Mesendoderm (in vitro differentiated cells): Measurements from ENCODE around the gene AFF1.

ENCODE experiments used
- DNase-seq: peaks from one replicate; pipeline ENCODE4 v3.0.0; 2013
- H2AK5ac ChIP-seq: 2 replicates; pipeline ENCODE4 v1.6.1; 2013; ENCODE audit warnings: low read length, inconsistent platforms
- H2BK120ac ChIP-seq: 2 replicates; pipeline ENCODE4 v1.6.1; 2013; ENCODE audit warnings: low read depth, mild to moderate bottlenecking, low read length, moderate library complexity, mixed read lengths
- H2BK15ac ChIP-seq: replicated peaks from 2 replicates; pipeline ENCODE4 v1.6.1; 2013; ENCODE audit warnings: low read depth, mild to moderate bottlenecking, moderate library complexity
- H2BK5ac ChIP-seq: 2 replicates; pipeline ENCODE4 v1.6.1; 2013; ENCODE audit warnings: low read length, inconsistent platforms
- H3K18ac ChIP-seq: 2 replicates; pipeline ENCODE4 v1.6.1; 2013; ENCODE audit warnings: mild to moderate bottlenecking, low read length, mixed read lengths
- H3K23ac ChIP-seq: one replicate; pipeline ENCODE4 v1.6.1; 2013; ENCODE audit warnings: low read length
- H3K27ac ChIP-seq: 2 replicates; pipeline ENCODE4 v1.5.1; 2013; ENCODE audit warnings: low read depth, mild to moderate bottlenecking, inconsistent platforms, low read length, moderate library complexity
- H3K27me3 ChIP-seq: 2 replicates; pipeline ENCODE4 v1.6.1; 2013; ENCODE audit warnings: low read length, control low read depth, mild to moderate bottlenecking, inconsistent platforms; ENCODE audit not compliant: insufficient read depth, poor library complexity
- H3K36me3 ChIP-seq: 2 replicates; pipeline ENCODE4 v1.6.1; 2013; ENCODE audit warnings: low read length, inconsistent platforms; ENCODE audit not compliant: control insufficient read depth, insufficient read depth
- H3K4ac ChIP-seq: one replicate; pipeline ENCODE4 v1.6.1; 2013; ENCODE audit warnings: low read depth, mild to moderate bottlenecking, low read length, moderate library complexity
- H3K4me1 ChIP-seq: 2 replicates; pipeline ENCODE4 v1.6.1; 2013; ENCODE audit warnings: low read depth, low read length, inconsistent platforms; ENCODE audit not compliant: control insufficient read depth
- H3K4me2 ChIP-seq: 2 replicates; pipeline ENCODE4 v1.6.1; 2013; ENCODE audit warnings: low read length
- H3K4me3 ChIP-seq: 2 replicates; pipeline ENCODE4 v1.5.1; 2013; ENCODE audit warnings: mild to moderate bottlenecking, low read length
- H3K56ac ChIP-seq: one replicate; pipeline ENCODE4 v1.6.1; 2013; ENCODE audit warnings: low read length
- H3K79me1 ChIP-seq: 2 replicates; pipeline ENCODE4 v1.6.1; 2013; ENCODE audit warnings: low read length, inconsistent platforms
- H3K79me2 ChIP-seq: 2 replicates; pipeline ENCODE4 v1.6.1; 2013; ENCODE audit warnings: mild to moderate bottlenecking, low read length; ENCODE audit not compliant: control insufficient read depth, insufficient read depth
- H3K9ac ChIP-seq: 2 replicates; pipeline ENCODE4 v1.6.1; 2013; ENCODE audit warnings: low read length, inconsistent platforms
- H4K5ac ChIP-seq: one replicate; pipeline ENCODE4 v1.6.1; 2013; ENCODE audit warnings: low read length
- H4K8ac ChIP-seq: one replicate; pipeline ENCODE4 v1.6.1; 2013; ENCODE audit warnings: low read depth, mild to moderate bottlenecking, control low read depth, low read length, moderate library complexity
- WGBS: extraction: QIAGEN DNeasy Blood & Tissue Kit; methylation state at CpG from one replicate; pipeline ENCODE4 v1.1.7; 2013; ENCODE audit warnings: low lambda C conversion rate, missing lambda C conversion rate; ENCODE audit not compliant: insufficient coverage; ENCODE audit errors: extremely low coverage; 5-methylcytosine and 5-hydroxymethylcytosine counted together

Gene AFF1

DNA sequence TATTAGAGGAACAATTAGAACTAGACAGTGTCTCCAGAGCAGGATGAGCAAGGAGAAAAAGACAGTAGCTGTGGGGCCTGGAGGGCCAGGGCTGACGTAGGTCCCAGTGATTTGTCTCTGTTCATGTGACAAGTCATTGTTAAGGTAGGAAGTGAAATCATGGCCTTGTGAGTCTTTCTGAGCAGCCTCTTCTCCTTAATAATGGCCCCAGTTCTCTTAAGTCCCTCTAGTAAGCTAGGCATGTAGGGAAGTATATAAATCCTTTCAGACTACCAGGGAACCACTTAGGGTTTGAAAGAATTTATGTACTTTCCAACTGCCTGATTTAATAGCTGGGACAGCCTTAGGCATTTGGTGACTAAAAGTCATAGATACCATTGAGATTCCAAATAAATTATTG lies 152.6 kb downstream of the AFF1 start:
- no peak overlapping the region for H2BK120ac ChIP-seq
- no CpG with 5 or more reads among the region's 1 CpG for WGBS
- no peak overlapping the region for H3K4ac ChIP-seq
- no peaks in the 10 kb centered on the region for H3K36me3 ChIP-seq
- no peak overlapping the region for H3K27ac ChIP-seq
- H3K27me3 ChIP-seq, result no peaks in the 10 kb centered on the region
- DNase-seq, result no peak
- no peak overlapping the region for H4K8ac ChIP-seq
- H3K79me2 ChIP-seq, result peaks cover 2% of the 10 kb centered on the region
- H3K4me2 ChIP-seq, result no peak overlapping the region
- no peak overlapping the region for H2BK15ac ChIP-seq
- H3K79me1 ChIP-seq, result peaks cover 8% of the 10 kb centered on the region
- H2BK5ac ChIP-seq, result no peak overlapping the region
- no peak overlapping the region for H3K23ac ChIP-seq
- H3K18ac ChIP-seq, result no peak overlapping the region
- H3K4me1 ChIP-seq, result no peaks in the 10 kb centered on the region
- H3K9ac ChIP-seq, result no peak overlapping the region
- H4K5ac ChIP-seq, result no peak overlapping the region
- no peak overlapping the region for H3K56ac ChIP-seq
- H2AK5ac ChIP-seq, result no peak overlapping the region
- H3K4me3 ChIP-seq, result no peak overlapping the region

DNA sequence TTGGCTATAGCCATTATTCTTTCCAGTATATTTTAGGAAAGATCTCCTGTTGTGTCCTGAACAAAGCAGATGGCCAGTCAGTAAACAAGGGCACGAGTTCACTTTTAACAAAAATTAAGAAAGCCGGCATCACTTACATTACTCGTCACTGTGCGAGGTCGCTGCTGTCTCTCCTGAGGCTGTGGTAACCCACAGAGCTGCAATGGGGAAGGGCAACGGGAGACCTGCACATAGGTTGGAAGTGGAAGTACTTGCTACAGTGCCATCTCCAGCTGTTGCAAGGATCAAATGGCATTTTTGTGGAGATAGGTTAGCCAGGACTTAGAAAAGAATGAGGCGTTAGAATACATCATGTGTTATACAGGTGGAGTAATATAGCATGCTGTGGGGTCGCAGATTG lies 153.4 kb downstream of the AFF1 start:
- Histone ChIP-seq H3K27ac (no peak overlapping the region), H2BK5ac (no peak overlapping the region), H3K9ac (no peak overlapping the region), H3K79me2 (no peaks in the 10 kb centered on the region), H3K23ac (no peak overlapping the region), H2AK5ac (no peak overlapping the region), H3K79me1 (peaks cover 8% of the 10 kb centered on the region), H3K18ac (no peak overlapping the region), H4K5ac (no peak overlapping the region), H2BK120ac (no peak overlapping the region), H3K27me3 (no peaks in the 10 kb centered on the region), H3K56ac (no peak overlapping the region), H3K4me3 (no peak overlapping the region), H2BK15ac (no peak overlapping the region), H3K4ac (no peak overlapping the region), H3K36me3 (no peaks in the 10 kb centered on the region), H3K4me1 (no peaks in the 10 kb centered on the region), H3K4me2 (no peak overlapping the region), H4K8ac (no peak overlapping the region)
- no CpG with 5 or more reads among the region's 8 CpGs for WGBS
- DNase-seq, result no peak

DNA sequence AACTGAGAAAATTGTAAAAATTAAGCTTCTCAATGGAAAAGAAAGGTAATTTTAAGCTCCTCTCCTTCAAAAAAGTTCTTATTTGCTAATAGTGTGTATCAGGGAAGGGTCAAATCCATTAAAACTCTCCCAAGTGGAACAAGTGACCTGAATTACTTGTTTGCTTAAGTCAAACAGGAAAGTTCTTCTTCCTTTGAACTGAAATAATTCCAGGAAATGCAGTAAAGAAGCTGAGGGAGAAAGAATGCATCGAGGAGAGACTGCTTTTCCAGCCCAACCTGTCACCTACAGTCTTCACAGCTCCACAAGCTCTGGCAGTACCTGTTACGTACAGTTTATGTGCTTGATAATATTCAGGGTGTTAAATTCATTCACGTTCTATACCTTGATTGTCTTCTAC lies 154.6 kb downstream of the AFF1 start:
- peaks cover 11% of the 10 kb centered on the region for H3K79me1 ChIP-seq
- no peak overlapping the region for H3K18ac ChIP-seq
- H2BK5ac ChIP-seq, result no peak overlapping the region
- no peak overlapping the region for H3K9ac ChIP-seq
- H3K4me3 ChIP-seq, result no peak overlapping the region
- no peak overlapping the region for H2BK15ac ChIP-seq
- no peak overlapping the region for H3K4me2 ChIP-seq
- no peaks in the 10 kb centered on the region for H3K79me2 ChIP-seq
- H2AK5ac ChIP-seq, result no peak overlapping the region
- H4K5ac ChIP-seq, result no peak overlapping the region
- no peak overlapping the region for H3K56ac ChIP-seq
- H3K27ac ChIP-seq, result no peak overlapping the region
- no CpG with 5 or more reads among the region's 3 CpGs for WGBS
- H3K23ac ChIP-seq, result no peak overlapping the region
- H2BK120ac ChIP-seq, result no peak overlapping the region
- no peaks in the 10 kb centered on the region for H3K27me3 ChIP-seq
- no peaks in the 10 kb centered on the region for H3K36me3 ChIP-seq
- H3K4ac ChIP-seq, result no peak overlapping the region
- no peaks in the 10 kb centered on the region for H3K4me1 ChIP-seq
- no peak for DNase-seq
- no peak overlapping the region for H4K8ac ChIP-seq

DNA sequence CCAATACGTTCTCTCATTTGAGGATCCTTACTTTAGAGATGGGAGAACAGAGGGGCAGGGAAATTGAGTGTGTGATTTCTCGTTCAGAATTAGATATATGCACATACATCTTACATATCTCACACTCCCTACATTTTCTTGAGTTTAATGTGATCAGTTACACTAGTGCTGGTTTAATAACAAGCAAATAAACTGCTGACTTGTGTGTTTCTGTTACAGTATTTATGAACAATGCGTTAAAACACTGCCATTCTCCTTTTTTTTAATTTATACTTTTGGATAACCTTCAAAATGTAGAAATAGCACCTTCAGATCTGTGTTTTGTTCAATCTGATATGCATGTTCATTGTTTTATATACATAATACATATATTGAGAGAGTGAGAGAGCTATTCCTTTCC lies 155.5 kb downstream of the AFF1 start:
- no peak overlapping the region for H3K4me2 ChIP-seq
- no peak overlapping the region for H3K18ac ChIP-seq
- WGBS, result no CpG with 5 or more reads among the region's 3 CpGs
- H3K79me2 ChIP-seq, result no peaks in the 10 kb centered on the region
- no peaks in the 10 kb centered on the region for H3K4me1 ChIP-seq
- no peak for DNase-seq
- H4K8ac ChIP-seq, result no peak overlapping the region
- no peak overlapping the region for H3K27ac ChIP-seq
- H3K4ac ChIP-seq, result no peak overlapping the region
- H3K23ac ChIP-seq, result no peak overlapping the region
- no peak overlapping the region for H2BK120ac ChIP-seq
- no peak overlapping the region for H3K4me3 ChIP-seq
- H3K79me1 ChIP-seq, result peaks cover 11% of the 10 kb centered on the region
- H3K27me3 ChIP-seq, result no peaks in the 10 kb centered on the region
- no peak overlapping the region for H2AK5ac ChIP-seq
- H2BK5ac ChIP-seq, result no peak overlapping the region
- H3K9ac ChIP-seq, result no peak overlapping the region
- no peak overlapping the region for H4K5ac ChIP-seq
- no peak overlapping the region for H3K56ac ChIP-seq
- H2BK15ac ChIP-seq, result no peak overlapping the region
- no peaks in the 10 kb centered on the region for H3K36me3 ChIP-seq

DNA sequence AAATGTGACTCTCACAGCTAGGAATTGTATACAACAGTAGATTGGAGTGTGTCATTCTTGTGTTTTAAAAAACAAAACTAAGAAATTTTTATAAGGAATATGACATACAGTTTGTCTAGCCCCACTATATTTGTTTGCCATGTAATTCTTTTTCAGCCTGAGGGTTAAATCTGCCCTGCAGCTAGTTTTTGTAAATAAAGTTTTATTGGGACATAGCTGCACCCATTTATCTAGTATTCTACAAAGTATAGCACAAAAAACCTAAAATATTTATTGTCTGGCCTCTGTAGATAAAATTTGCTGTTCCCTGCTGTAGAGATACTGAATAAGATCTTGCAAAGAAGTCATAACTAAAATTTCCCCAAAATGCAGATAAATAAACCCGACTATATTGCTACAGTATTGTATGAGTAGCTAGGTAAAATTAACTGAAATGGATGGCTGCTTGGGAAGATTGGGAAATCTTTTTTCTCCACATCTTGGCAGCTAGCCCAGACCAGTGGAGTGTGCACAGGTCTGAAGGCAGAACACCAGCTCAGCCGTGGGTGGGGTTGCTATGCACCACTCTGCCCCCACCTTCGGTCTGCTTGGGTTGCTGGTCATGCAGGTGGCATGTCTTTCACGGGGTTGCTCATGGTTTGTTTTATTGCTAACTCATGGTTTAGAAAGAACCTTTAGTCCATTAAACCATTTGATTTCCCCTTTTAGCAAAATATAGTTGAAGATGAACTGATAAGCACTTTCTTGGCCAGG lies 157.8 kb downstream of the AFF1 start:
- Histone ChIP-seq H2BK15ac (no peak overlapping the region), H3K23ac (no peak overlapping the region), H3K4me2 (no peak overlapping the region), H3K27ac (no peak overlapping the region), H3K18ac (no peak overlapping the region), H4K8ac (no peak overlapping the region), H3K9ac (no peak overlapping the region), H3K79me1 (peaks cover 3% of the 10 kb centered on the region), H3K56ac (no peak overlapping the region), H2BK5ac (no peak overlapping the region), H4K5ac (no peak overlapping the region), H3K4me1 (peaks cover 2% of the 10 kb centered on the region), H2BK120ac (no peak overlapping the region), H3K4me3 (no peak overlapping the region), H3K36me3 (no peaks in the 10 kb centered on the region), H3K79me2 (no peaks in the 10 kb centered on the region), H2AK5ac (no peak overlapping the region), H3K4ac (no peak overlapping the region), H3K27me3 (no peaks in the 10 kb centered on the region)
- WGBS, result no CpG with 5 or more reads among the region's 4 CpGs
- DNase-seq, result no peak
